Activated naive CD8-positive, alpha-beta T cell treated with anti-CD3 and anti-CD28 coated beads, Interleukin-2, amount 10 ng/mL, durations not matched to agents 7 days and 5 days (primary cell): ENCODE data around the gene LPAR1. TPM values are rescaled to one million over a fixed set of nuclear protein-coding genes. Genes with fewer than 3 reads are reported as not detected.

Source experiments
- ATAC-seq: fragments of 150-1000 bp; cut with Tn5 transposase; one replicate; pipeline ENCODE4 v1.10.0; 2021; ENCODE audit warnings: low read depth, moderate library complexity
- POLR2A ChIA-PET: fragments of 350-600 bp; sonication (Branson Sonifier 250); formaldehyde crosslinking; loops from one replicate; lab custom pipeline; 2021; ENCODE audit warnings: antibody characterized with exemption; lab: Charles Lee
- DNase-seq: peaks from one replicate; pipeline ENCODE4 v3.0.0; 2021
- H3K27ac Mint-ChIP-seq: one replicate; pipeline ENCODE4 v1.8.0; 2022; ENCODE audit warnings: mild to moderate bottlenecking, mixed read lengths
- H3K27me3 Mint-ChIP-seq: one replicate; pipeline ENCODE4 v1.8.0; 2022; ENCODE audit warnings: mild to moderate bottlenecking, moderate library complexity, mixed read lengths
- H3K36me3 Mint-ChIP-seq: one replicate; pipeline ENCODE4 v1.8.0; 2021; ENCODE audit warnings: mild to moderate bottlenecking, mixed read lengths
- H3K4me1 Mint-ChIP-seq: one replicate; pipeline ENCODE4 v1.8.0; 2021; ENCODE audit warnings: mixed read lengths
- H3K4me3 Mint-ChIP-seq: one replicate; pipeline ENCODE4 v1.8.0; 2022; ENCODE audit warnings: mild to moderate bottlenecking, moderate library complexity, mixed read lengths
- H3K9me3 Mint-ChIP-seq: one replicate; pipeline ENCODE4 v1.8.0; 2021; ENCODE audit warnings: mixed read lengths
- total RNA-seq, 2 experiments: library from RNA; stranded (reverse); gene quantifications; one replicate each; pipeline ENCODE4 v1.2.3, GENCODE V29; 2021

LPAR1 gene
- total RNA-seq, 2 experiments from 2014 or later = 0.14 TPM; not detected in 1

GRCh38 chr9:110951805-110952539 lies 86.3 kb downstream of the LPAR1 start:
- Mint-ChIP-seq H3K4me1 (no peaks in the 10 kb centered on the region), H3K27ac (no peak overlapping the region), H3K36me3 (no peaks in the 10 kb centered on the region), H3K27me3 (no peaks in the 10 kb centered on the region), H3K4me3 (no peak overlapping the region), H3K9me3 (peaks cover 6% of the 10 kb centered on the region)
- no peak for DNase-seq
- POLR2A ChIA-PET = no interaction called here
- no peak for ATAC-seq

- DNase-seq (no peak), ATAC-seq (no peak)
- POLR2A ChIA-PET = no interaction called here
- Mint-ChIP-seq H3K9me3 (peaks cover 5% of the 10 kb centered on the region), H3K27me3 (peaks cover 2% of the 10 kb centered on the region), H3K4me1 (no peaks in the 10 kb centered on the region), H3K27ac (no peak overlapping the region), H3K36me3 (no peaks in the 10 kb centered on the region), H3K4me3 (no peak overlapping the region)
Measured at GRCh38 chr9:110950041-110950645, 88.1 kb downstream of the LPAR1 start.

GRCh38 chr9:110949081-110949480 lies 89.2 kb downstream of the LPAR1 start:
- Mint-ChIP-seq H3K9me3 (peaks cover 2% of the 10 kb centered on the region), H3K4me1 (no peaks in the 10 kb centered on the region), H3K4me3 (no peak overlapping the region), H3K27ac (no peak overlapping the region), H3K27me3 (peaks cover 7% of the 10 kb centered on the region), H3K36me3 (no peaks in the 10 kb centered on the region)
- ATAC-seq (no peak), DNase-seq (no peak)
- POLR2A ChIA-PET = no interaction called here

- POLR2A ChIA-PET = no interaction called here
- no peaks in the 10 kb centered on the region for H3K4me1 Mint-ChIP-seq
- DNase-seq (no peak), ATAC-seq (no peak)
- no peak overlapping the region for H3K4me3 Mint-ChIP-seq
- H3K36me3 Mint-ChIP-seq = no peaks in the 10 kb centered on the region
- H3K27me3 Mint-ChIP-seq = peaks cover 7% of the 10 kb centered on the region
- H3K27ac Mint-ChIP-seq = no peak overlapping the region
- H3K9me3 Mint-ChIP-seq = no peaks in the 10 kb centered on the region
Measured at GRCh38 chr9:110947491-110948044, 90.7 kb downstream of the LPAR1 start.

- H3K27ac Mint-ChIP-seq = no peak overlapping the region
- no peak for DNase-seq
- POLR2A ChIA-PET = no interaction called here
- peaks cover 7% of the 10 kb centered on the region for H3K27me3 Mint-ChIP-seq
- H3K4me1 Mint-ChIP-seq = peaks cover 5% of the 10 kb centered on the region
- H3K9me3 Mint-ChIP-seq = peaks cover 6% of the 10 kb centered on the region
- no peaks in the 10 kb centered on the region for H3K36me3 Mint-ChIP-seq
- no peak for ATAC-seq
- no peak overlapping the region for H3K4me3 Mint-ChIP-seq
Measured at GRCh38 chr9:110942522-110942921, 95.7 kb downstream of the LPAR1 start.

- POLR2A ChIA-PET = no interaction called here
- peaks cover 5% of the 10 kb centered on the region for H3K4me1 Mint-ChIP-seq
- peaks cover 7% of the 10 kb centered on the region for H3K27me3 Mint-ChIP-seq
- H3K9me3 Mint-ChIP-seq = peaks cover 6% of the 10 kb centered on the region
- no peak overlapping the region for H3K4me3 Mint-ChIP-seq
- ATAC-seq (no peak), DNase-seq (no peak)
- H3K27ac Mint-ChIP-seq = no peak overlapping the region
- H3K36me3 Mint-ChIP-seq = no peaks in the 10 kb centered on the region
Measured at GRCh38 chr9:110940951-110941557, 97.2 kb downstream of the LPAR1 start.

- no peak for ATAC-seq
- no peak overlapping the region for H3K4me3 Mint-ChIP-seq
- DNase-seq = no peak
- peaks cover 6% of the 10 kb centered on the region for H3K9me3 Mint-ChIP-seq
- no peaks in the 10 kb centered on the region for H3K27me3 Mint-ChIP-seq
- H3K4me1 Mint-ChIP-seq = peaks cover 6% of the 10 kb centered on the region
- POLR2A ChIA-PET = no interaction called here
- no peak overlapping the region for H3K27ac Mint-ChIP-seq
- H3K36me3 Mint-ChIP-seq = no peaks in the 10 kb centered on the region
Measured at GRCh38 chr9:110939573-110939972, 98.7 kb downstream of the LPAR1 start.

- POLR2A ChIA-PET = no interaction called here
- Mint-ChIP-seq H3K9me3 (peaks cover 7% of the 10 kb centered on the region), H3K27me3 (no peaks in the 10 kb centered on the region), H3K36me3 (no peaks in the 10 kb centered on the region), H3K4me3 (no peak overlapping the region), H3K4me1 (peaks cover 7% of the 10 kb centered on the region), H3K27ac (no peak overlapping the region)
- ATAC-seq = no peak
- DNase-seq = no peak
Measured at GRCh38 chr9:110939047-110939446, 99.2 kb downstream of the LPAR1 start.

GRCh38 chr9:110938242-110938641 lies 100.0 kb downstream of the LPAR1 start:
- no peaks in the 10 kb centered on the region for H3K27me3 Mint-ChIP-seq
- no peak for DNase-seq
- ATAC-seq = no peak
- no peak overlapping the region for H3K4me3 Mint-ChIP-seq
- no peak overlapping the region for H3K27ac Mint-ChIP-seq
- peaks cover 12% of the 10 kb centered on the region for H3K4me1 Mint-ChIP-seq
- H3K36me3 Mint-ChIP-seq = no peaks in the 10 kb centered on the region
- POLR2A ChIA-PET = no interaction called here
- H3K9me3 Mint-ChIP-seq = peaks cover 7% of the 10 kb centered on the region

- Mint-ChIP-seq H3K27ac (no peak overlapping the region), H3K4me1 (peaks cover 17% of the 10 kb centered on the region), H3K36me3 (peaks cover 1% of the 10 kb centered on the region), H3K4me3 (no peak overlapping the region), H3K27me3 (no peaks in the 10 kb centered on the region), H3K9me3 (peaks cover 6% of the 10 kb centered on the region)
- POLR2A ChIA-PET = no interaction called here
- no peak for ATAC-seq
- no peak for DNase-seq
Measured at GRCh38 chr9:110936719-110937452, 101.4 kb downstream of the LPAR1 start.

- Mint-ChIP-seq H3K4me3 (no peak overlapping the region), H3K27ac (no peak overlapping the region), H3K4me1 (peaks cover 17% of the 10 kb centered on the region), H3K9me3 (peaks cover 6% of the 10 kb centered on the region), H3K27me3 (no peaks in the 10 kb centered on the region), H3K36me3 (peaks cover 1% of the 10 kb centered on the region)
- ATAC-seq (no peak), DNase-seq (no peak)
- POLR2A ChIA-PET = no interaction called here
Measured at GRCh38 chr9:110936237-110936636, 102.0 kb downstream of the LPAR1 start.

- peaks cover 1% of the 10 kb centered on the region for H3K36me3 Mint-ChIP-seq
- ATAC-seq = no peak
- DNase-seq = no peak
- peaks cover 17% of the 10 kb centered on the region for H3K4me1 Mint-ChIP-seq
- no peak overlapping the region for H3K27ac Mint-ChIP-seq
- no peaks in the 10 kb centered on the region for H3K27me3 Mint-ChIP-seq
- peaks cover 6% of the 10 kb centered on the region for H3K9me3 Mint-ChIP-seq
- H3K4me3 Mint-ChIP-seq = no peak overlapping the region
- POLR2A ChIA-PET = no interaction called here
Measured at GRCh38 chr9:110935829-110936228, 102.4 kb downstream of the LPAR1 start.

GRCh38 chr9:110933350-110934001 lies 104.8 kb downstream of the LPAR1 start:
- DNase-seq = no peak
- no peaks in the 10 kb centered on the region for H3K27me3 Mint-ChIP-seq
- POLR2A ChIA-PET = no interaction called here
- H3K27ac Mint-ChIP-seq = peak overlapping the region; percentile 77
- peaks cover 12% of the 10 kb centered on the region for H3K4me1 Mint-ChIP-seq
- peaks cover 1% of the 10 kb centered on the region for H3K36me3 Mint-ChIP-seq
- H3K9me3 Mint-ChIP-seq = peaks cover 1% of the 10 kb centered on the region
- ATAC-seq = peak; percentile 76
- peak overlapping the region; percentile 44 for H3K4me3 Mint-ChIP-seq
